SK-N-SH treated with all-trans-retinoic acid at 6 μM for 48 hours (cell line): ENCODE results near the gene GUCY1B1.

ENCODE experiments used
- ATAC-seq: fragments of 200-7000 bp; cut with Tn5 transposase; 3 replicates; pipeline ENCODE4 v1.9.1; 2020; ENCODE audit warnings: mild to moderate bottlenecking, moderate library complexity
- ARNTL ChIP-seq: fragments of 450-650 bp; formaldehyde crosslinking; IDR thresholded peaks from 2 replicates; pipeline ENCODE4 v1.5.0; 2020; ENCODE audit warnings: low read depth, mild to moderate bottlenecking, moderate library complexity, borderline replicate concordance
- BACH2 ChIP-seq: fragments of 250-450 bp; sonication (Bioruptor Pico); IDR thresholded peaks from 2 replicates; pipeline ENCODE4 v1.9.0; 2021; ENCODE audit warnings: mild to moderate bottlenecking, borderline replicate concordance
- CSDC2 ChIP-seq: fragments of 250-450 bp; sonication (Bioruptor Pico); IDR thresholded peaks from 2 replicates; pipeline ENCODE4 v1.5.0; 2020; ENCODE audit warnings: mild to moderate bottlenecking, moderate library complexity
- ESRRG ChIP-seq: fragments of 250-450 bp; sonication (Bioruptor Pico); IDR thresholded peaks from 2 replicates; pipeline ENCODE4 v1.6.1; 2021; ENCODE audit warnings: mild to moderate bottlenecking
- GLIS3 ChIP-seq: fragments of 250-450 bp; sonication (Bioruptor Pico); IDR thresholded peaks from 2 replicates; pipeline ENCODE4 v1.5.0; 2020; ENCODE audit warnings: mild to moderate bottlenecking, moderate library complexity
- ISL1 ChIP-seq: fragments of 250-450 bp; sonication (Bioruptor Pico); IDR thresholded peaks from 2 replicates; pipeline ENCODE4 v2.1.2; 2022; ENCODE audit warnings: mild to moderate bottlenecking, moderate library complexity
- OSR1 ChIP-seq: fragments of 250-450 bp; sonication (Bioruptor Pico); IDR thresholded peaks from 2 replicates; pipeline ENCODE4 v1.8.0; 2022; ENCODE audit warnings: moderate library complexity, mild to moderate bottlenecking, inconsistent platforms
- PPARA ChIP-seq: fragments of 250-450 bp; sonication (Bioruptor Pico); IDR thresholded peaks from 2 replicates; pipeline ENCODE4 v1.5.0; 2020; ENCODE audit warnings: mild to moderate bottlenecking, borderline replicate concordance
- RARB ChIP-seq: fragments of 250-450 bp; sonication (Bioruptor Pico); IDR thresholded peaks from 2 replicates; pipeline ENCODE4 v1.8.0; 2021; ENCODE audit warnings: mild to moderate bottlenecking, moderate library complexity
- SNAI2 ChIP-seq: fragments of 250-450 bp; sonication (Bioruptor Pico); IDR thresholded peaks from 2 replicates; pipeline ENCODE4 v1.5.0; 2020; ENCODE audit warnings: mild to moderate bottlenecking, moderate library complexity
- TCF4 ChIP-seq: fragments of 250-450 bp; sonication (Bioruptor Pico); IDR thresholded peaks from 2 replicates; pipeline ENCODE4 v1.8.0; 2021; ENCODE audit warnings: mild to moderate bottlenecking, moderate library complexity, borderline replicate concordance
- TOX ChIP-seq: fragments of 250-450 bp; sonication (Bioruptor Pico); IDR thresholded peaks from 2 replicates; pipeline ENCODE4 v1.8.0; 2021; ENCODE audit warnings: mild to moderate bottlenecking, moderate library complexity, borderline replicate concordance
- ZFP3 ChIP-seq: fragments of 250-450 bp; sonication (Bioruptor Pico); IDR thresholded peaks from 2 replicates; pipeline ENCODE4 v1.5.0; 2020; ENCODE audit warnings: mild to moderate bottlenecking, moderate library complexity
- ZFP30 ChIP-seq: fragments of 450-650 bp; formaldehyde crosslinking; IDR thresholded peaks from 2 replicates; pipeline ENCODE4 v1.5.0; 2022; ENCODE audit warnings: mild to moderate bottlenecking, moderate library complexity
- ZNF565 ChIP-seq: fragments of 450-650 bp; formaldehyde crosslinking; conservative IDR thresholded peaks from 2 replicates; pipeline ENCODE4 v1.5.0; 2020; ENCODE audit warnings: low read depth, mild to moderate bottlenecking, moderate library complexity
- TF ChIP-seq, protein P1 (sequence below): fragments of 250-450 bp; sonication (Bioruptor Pico); IDR thresholded peaks from 2 replicates; pipeline ENCODE4 v1.5.0; 2020; ENCODE audit warnings: mild to moderate bottlenecking, moderate library complexity
- TF ChIP-seq, protein P2 (sequence below): fragments of 250-450 bp; sonication (Bioruptor Pico); IDR thresholded peaks from 2 replicates; pipeline ENCODE4 v1.5.1; 2020; ENCODE audit warnings: low read depth, mild to moderate bottlenecking, moderate library complexity
- TF ChIP-seq, protein P3 (sequence below): fragments of 250-450 bp; sonication (Bioruptor Pico); IDR thresholded peaks from 2 replicates; pipeline ENCODE4 v1.5.1; 2021; ENCODE audit warnings: mild to moderate bottlenecking, moderate library complexity
- TF ChIP-seq, protein P4 (sequence below): fragments of 250-450 bp; sonication (Bioruptor Pico); IDR thresholded peaks from 2 replicates; pipeline ENCODE4 v1.8.0; 2020; ENCODE audit warnings: mild to moderate bottlenecking, moderate library complexity, borderline replicate concordance

Gene GUCY1B1

DNA sequence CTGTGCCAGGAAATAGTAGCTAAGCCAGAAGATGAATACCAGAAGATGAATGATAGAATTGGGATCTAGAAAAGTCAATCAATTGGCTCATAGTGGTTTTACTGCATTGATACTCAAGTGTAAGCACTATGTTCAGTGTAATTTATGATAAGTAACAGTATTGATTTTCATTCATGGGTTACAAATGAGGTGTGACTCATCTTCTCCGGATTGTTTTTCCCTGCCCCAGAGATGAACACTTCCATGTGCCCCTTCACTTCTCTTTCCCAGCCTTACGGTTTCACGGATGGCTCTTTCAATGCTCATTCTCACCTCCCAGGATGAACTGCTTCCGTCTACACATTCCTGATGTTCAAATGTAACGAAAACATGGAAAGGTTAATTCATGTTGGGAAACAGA, 9.8 kb upstream of the GUCY1B1 start (continued):
- TF ChIP-seq, protein P1, sequence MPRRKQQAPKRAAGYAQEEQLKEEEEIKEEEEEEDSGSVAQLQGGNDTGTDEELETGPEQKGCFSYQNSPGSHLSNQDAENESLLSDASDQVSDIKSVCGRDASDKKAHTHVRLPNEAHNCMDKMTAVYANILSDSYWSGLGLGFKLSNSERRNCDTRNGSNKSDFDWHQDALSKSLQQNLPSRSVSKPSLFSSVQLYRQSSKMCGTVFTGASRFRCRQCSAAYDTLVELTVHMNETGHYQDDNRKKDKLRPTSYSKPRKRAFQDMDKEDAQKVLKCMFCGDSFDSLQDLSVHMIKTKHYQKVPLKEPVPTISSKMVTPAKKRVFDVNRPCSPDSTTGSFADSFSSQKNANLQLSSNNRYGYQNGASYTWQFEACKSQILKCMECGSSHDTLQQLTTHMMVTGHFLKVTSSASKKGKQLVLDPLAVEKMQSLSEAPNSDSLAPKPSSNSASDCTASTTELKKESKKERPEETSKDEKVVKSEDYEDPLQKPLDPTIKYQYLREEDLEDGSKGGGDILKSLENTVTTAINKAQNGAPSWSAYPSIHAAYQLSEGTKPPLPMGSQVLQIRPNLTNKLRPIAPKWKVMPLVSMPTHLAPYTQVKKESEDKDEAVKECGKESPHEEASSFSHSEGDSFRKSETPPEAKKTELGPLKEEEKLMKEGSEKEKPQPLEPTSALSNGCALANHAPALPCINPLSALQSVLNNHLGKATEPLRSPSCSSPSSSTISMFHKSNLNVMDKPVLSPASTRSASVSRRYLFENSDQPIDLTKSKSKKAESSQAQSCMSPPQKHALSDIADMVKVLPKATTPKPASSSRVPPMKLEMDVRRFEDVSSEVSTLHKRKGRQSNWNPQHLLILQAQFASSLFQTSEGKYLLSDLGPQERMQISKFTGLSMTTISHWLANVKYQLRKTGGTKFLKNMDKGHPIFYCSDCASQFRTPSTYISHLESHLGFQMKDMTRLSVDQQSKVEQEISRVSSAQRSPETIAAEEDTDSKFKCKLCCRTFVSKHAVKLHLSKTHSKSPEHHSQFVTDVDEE (CRISPR knock-in tag), result no peak
- no peak for TF ChIP-seq OSR1 (CRISPR knock-in tag)
- no peak for TF ChIP-seq GLIS3 (CRISPR knock-in tag)
- TF ChIP-seq RARB (CRISPR knock-in tag), result no peak

DNA sequence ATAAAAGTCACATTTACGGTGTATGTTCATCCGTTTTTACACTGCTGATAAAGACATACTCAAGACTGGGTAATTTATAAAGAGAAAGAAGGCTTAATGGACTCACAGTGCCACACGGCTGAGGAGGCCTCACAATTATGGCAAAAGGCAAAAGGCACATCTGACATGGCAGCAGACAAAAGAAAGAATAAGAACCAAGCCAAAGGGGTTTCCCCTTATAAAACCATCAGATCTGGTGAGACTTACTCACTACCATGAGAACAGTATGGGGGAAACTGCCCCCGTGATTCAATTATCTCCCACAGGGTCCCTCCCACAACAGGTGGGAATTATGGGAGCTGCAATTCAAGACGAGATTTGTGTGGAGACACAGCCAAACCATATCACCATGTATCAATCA, 7.3 kb upstream of the GUCY1B1 start:
- ATAC-seq, result no peak
- TF ChIP-seq TCF4 (CRISPR knock-in tag) (no peak), ARNTL (CRISPR knock-in tag) (no peak), ISL1 (no peak), OSR1 (CRISPR knock-in tag) (no peak), SNAI2 (CRISPR knock-in tag) (no peak), ESRRG (CRISPR knock-in tag) (no peak), ZFP3 (no peak), ZFP30 (no peak), GLIS3 (CRISPR knock-in tag) (no peak), RARB (CRISPR knock-in tag) (no peak), BACH2 (no peak), ZNF565 (CRISPR knock-in tag) (no peak), PPARA (CRISPR knock-in tag) (no peak), TOX (CRISPR knock-in tag) (no peak)
- TF ChIP-seq, protein P2, sequence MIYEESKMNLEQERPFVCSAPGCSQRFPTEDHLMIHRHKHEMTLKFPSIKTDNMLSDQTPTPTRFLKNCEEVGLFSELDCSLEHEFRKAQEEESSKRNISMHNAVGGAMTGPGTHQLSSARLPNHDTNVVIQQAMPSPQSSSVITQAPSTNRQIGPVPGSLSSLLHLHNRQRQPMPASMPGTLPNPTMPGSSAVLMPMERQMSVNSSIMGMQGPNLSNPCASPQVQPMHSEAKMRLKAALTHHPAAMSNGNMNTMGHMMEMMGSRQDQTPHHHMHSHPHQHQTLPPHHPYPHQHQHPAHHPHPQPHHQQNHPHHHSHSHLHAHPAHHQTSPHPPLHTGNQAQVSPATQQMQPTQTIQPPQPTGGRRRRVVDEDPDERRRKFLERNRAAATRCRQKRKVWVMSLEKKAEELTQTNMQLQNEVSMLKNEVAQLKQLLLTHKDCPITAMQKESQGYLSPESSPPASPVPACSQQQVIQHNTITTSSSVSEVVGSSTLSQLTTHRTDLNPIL (CRISPR knock-in tag), result no peak
- TF ChIP-seq, protein P3, sequence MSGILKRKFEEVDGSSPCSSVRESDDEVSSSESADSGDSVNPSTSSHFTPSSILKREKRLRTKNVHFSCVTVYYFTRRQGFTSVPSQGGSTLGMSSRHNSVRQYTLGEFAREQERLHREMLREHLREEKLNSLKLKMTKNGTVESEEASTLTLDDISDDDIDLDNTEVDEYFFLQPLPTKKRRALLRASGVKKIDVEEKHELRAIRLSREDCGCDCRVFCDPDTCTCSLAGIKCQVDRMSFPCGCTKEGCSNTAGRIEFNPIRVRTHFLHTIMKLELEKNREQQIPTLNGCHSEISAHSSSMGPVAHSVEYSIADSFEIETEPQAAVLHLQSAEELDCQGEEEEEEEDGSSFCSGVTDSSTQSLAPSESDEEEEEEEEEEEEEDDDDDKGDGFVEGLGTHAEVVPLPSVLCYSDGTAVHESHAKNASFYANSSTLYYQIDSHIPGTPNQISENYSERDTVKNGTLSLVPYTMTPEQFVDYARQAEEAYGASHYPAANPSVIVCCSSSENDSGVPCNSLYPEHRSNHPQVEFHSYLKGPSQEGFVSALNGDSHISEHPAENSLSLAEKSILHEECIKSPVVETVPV (CRISPR knock-in tag), result no peak
- TF ChIP-seq, protein P1 (CRISPR knock-in tag), result no peak

DNA sequence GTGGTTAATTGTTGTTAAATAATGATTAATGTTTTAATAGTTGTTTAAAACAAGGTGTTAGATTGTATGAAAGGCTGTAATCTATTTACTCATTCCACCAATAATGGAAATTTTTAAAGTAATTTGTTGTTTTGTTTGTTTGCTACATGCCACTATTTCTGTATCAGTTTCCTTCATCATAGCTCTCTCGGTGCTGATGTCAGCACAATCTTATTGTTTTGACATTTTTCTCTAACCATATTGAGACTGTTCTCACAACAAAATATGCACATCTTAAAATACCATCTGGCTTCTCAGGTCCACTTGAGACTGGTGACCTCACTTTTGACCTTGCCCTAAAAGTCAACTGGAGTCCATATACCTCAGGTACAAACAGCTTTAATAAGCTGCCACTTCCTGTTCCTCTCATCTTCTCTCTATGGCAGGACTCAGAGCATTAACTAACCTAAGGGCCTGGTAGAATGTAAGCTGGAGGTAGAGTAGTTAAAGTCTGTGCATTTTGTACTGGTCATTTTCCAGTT, 1.0 kb upstream of the GUCY1B1 start:
- TF ChIP-seq, protein P2 (CRISPR knock-in tag), result no peak
- TF ChIP-seq RARB (CRISPR knock-in tag) (no peak), GLIS3 (CRISPR knock-in tag) (no peak), CSDC2 (CRISPR knock-in tag) (no peak), ISL1 (no peak), ZNF565 (CRISPR knock-in tag) (no peak), ESRRG (CRISPR knock-in tag) (no peak), SNAI2 (CRISPR knock-in tag) (no peak), OSR1 (CRISPR knock-in tag) (no peak), TCF4 (CRISPR knock-in tag) (no peak), BACH2 (no peak), TOX (CRISPR knock-in tag) (no peak)
- TF ChIP-seq, protein P4, sequence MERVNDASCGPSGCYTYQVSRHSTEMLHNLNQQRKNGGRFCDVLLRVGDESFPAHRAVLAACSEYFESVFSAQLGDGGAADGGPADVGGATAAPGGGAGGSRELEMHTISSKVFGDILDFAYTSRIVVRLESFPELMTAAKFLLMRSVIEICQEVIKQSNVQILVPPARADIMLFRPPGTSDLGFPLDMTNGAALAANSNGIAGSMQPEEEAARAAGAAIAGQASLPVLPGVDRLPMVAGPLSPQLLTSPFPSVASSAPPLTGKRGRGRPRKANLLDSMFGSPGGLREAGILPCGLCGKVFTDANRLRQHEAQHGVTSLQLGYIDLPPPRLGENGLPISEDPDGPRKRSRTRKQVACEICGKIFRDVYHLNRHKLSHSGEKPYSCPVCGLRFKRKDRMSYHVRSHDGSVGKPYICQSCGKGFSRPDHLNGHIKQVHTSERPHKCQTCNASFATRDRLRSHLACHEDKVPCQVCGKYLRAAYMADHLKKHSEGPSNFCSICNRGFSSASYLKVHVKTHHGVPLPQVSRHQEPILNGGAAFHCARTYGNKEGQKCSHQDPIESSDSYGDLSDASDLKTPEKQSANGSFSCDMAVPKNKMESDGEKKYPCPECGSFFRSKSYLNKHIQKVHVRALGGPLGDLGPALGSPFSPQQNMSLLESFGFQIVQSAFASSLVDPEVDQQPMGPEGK (CRISPR knock-in tag), result no peak
- TF ChIP-seq, protein P3 (CRISPR knock-in tag), result no peak
- TF ChIP-seq, protein P1 (CRISPR knock-in tag), result no peak
- no peak for ATAC-seq
